ENCODE measurements around the gene FBXL7.

FBXL7 gene

GRCh38 chr5:15807248-15807647 is 307.3 kb downstream of the FBXL7 start:
- no peak for TF ChIP-seq CTCF (conservative IDR thresholded peaks at IDR 0.05)

GRCh38 chr5:15807871-15808270 is 307.9 kb downstream of the FBXL7 start:
- TF ChIP-seq CTCF (conservative IDR thresholded peaks at IDR 0.05), result peak; percentile 30; the same call in 1 of the 2 replicates
- H3K27ac ChIP-seq, result no peak overlapping the region

More at GRCh38 chr5:15807248-15807647, 307.3 kb downstream of the FBXL7 start:
- no peak overlapping the region for H3K27ac ChIP-seq

DNA sequence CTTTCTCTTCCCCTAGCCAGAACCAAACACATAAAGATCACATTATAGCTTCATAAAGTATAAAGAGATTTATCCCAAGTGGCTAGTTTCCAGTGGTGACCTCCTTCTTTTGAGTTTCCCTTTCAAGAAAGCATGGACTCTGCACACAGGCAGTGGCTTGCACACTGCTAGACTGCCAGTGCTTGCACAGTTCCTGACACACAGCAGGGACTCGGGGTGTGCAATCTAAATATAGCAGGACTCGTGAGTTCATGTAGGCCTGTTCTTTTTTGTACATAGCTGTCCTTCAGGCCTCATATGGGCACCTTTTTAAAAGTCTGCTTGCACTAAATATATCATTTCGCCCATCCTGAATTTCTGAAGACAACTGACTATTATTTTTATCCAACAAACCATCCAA is 308.6 kb downstream of the FBXL7 start:
- no peak for TF ChIP-seq CTCF (conservative IDR thresholded peaks at IDR 0.05)
- H3K27ac ChIP-seq, result no peak overlapping the region

DNA sequence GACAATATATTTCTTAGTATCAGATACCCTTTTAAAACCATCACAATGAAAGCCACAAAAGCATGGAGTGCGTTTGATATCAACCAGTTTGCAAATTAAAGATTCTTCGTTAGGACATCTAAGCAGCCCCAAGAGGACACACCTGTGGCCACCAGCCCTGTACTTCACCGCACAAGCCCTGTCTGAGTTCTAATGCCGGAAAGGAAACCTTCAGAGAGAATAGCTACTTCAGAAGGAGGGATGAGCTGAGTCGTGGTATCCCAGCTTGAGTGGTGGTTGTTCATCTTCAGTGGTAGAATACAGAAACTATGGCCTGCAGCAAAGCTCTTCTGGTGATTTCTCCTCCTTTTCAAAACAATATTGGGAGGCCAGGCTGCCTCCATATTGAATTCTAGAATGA is 319.6 kb downstream of the FBXL7 start:
- H3K27ac ChIP-seq, result no peak overlapping the region
- TF ChIP-seq CTCF (conservative IDR thresholded peaks at IDR 0.05), result no peak

DNA sequence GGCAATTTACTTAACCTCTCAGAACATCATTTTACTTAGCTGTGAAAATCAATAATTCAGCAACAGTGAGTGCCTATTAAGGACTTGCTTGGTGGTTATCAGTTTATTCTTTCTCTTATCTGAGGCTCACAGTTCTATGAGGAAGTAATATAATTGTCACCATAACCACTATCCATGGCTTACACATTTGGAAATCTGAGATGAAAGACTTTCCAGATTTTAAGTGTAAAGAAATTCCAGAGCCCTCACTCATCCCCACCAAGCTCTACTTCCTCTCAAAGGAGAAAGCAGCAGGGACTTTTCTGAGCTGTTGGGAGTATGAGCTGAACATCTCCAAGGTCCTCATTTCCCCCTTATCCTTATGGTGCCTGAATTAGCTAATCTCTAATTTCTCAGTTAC is 321.5 kb downstream of the FBXL7 start:
- H3K27ac ChIP-seq, result no peak overlapping the region
- TF ChIP-seq CTCF (conservative IDR thresholded peaks at IDR 0.05), result no peak

DNA sequence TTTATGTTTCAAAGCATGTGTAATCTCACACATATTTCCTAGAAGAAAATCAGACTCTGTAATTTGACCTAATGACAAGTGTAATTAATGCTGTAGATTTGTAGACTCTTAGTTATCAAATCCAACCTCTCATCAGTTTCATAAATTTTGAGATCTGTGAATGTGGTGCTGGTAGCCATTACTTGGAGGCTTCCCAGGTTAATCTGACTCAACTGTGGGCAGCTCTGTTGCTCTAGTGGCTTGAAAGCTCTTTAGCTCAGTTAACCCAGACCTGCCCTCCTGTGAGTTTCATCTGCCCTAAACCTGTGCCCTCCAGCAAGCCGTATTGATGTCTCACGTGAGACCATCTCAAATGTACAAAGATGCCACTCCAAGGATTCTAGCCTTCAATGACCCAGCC is 323.4 kb downstream of the FBXL7 start:
- TF ChIP-seq CTCF (conservative IDR thresholded peaks at IDR 0.05), result no peak
- no peak overlapping the region for H3K27ac ChIP-seq

GRCh38 chr5:15827741-15828140 is 327.8 kb downstream of the FBXL7 start:
- H3K27ac ChIP-seq, result no peak overlapping the region
- no peak for TF ChIP-seq CTCF (conservative IDR thresholded peaks at IDR 0.05)

DNA sequence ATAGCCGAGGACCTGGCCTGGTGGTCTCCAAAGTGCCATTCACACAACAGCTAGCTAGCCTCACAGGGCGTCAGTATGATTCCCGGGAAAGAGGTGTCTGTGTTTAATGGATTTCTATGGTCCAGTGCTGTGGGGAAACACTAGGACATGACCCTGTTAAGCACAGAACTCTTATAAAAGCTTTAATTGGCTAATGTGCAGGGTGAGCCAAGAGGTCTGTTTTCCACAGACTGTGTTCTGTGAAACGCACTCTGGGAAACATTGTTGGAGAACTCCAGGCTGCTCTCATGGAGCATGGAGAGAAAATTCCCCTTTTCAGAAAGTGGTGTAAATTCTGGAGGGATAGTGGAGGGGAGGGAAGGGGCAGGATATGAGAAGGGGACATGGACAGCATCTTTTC is 331.4 kb downstream of the FBXL7 start:
- TF ChIP-seq CTCF (conservative IDR thresholded peaks at IDR 0.05), result no peak
- H3K27ac ChIP-seq, result peak overlapping the region; percentile 93
